ENCODE results near the gene DNAJC8.

The DNAJC8 gene, protein sequence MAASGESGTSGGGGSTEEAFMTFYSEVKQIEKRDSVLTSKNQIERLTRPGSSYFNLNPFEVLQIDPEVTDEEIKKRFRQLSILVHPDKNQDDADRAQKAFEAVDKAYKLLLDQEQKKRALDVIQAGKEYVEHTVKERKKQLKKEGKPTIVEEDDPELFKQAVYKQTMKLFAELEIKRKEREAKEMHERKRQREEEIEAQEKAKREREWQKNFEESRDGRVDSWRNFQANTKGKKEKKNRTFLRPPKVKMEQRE

DNA sequence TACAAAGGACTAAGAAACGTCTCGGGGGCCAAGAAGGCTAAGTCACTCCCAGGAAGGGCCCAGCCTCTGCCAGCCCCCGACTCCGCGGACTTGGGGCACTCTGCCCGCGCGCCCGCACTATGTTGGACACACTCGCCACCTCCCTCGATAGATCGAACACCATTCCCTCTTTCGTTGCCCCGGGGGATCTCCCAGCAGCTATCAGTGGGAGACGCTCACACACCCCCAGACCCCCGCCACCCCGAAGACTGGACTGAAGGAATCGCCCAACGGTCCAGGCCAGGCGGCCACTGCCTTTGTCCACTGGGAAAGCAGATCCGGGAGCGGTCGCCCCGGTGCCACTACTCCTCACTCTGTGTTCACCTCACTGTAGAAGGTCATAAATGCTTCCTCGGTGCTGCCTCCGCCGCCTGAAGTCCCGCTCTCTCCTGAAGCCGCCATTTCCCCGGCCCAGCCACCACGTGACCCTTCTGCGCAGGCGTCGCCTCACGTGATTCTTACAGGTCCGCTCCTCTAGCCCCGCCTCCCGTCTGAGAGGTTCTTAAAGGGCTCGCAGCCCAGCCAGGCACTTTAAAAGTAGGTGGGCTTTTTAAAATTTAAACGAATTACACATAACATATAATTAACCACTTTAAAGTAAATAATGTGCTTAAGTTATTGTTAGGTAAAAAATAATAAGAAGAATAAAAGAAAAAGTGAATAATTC, at the start of gene DNAJC8:
TSS of gene DNAJC8 (minus strand) at position 472 of the 706 bp plus-strand sequence. CDS start at position 441, 31 bp downstream.
- peak; percentile 91 for DNase-seq

- DNase-seq, result no peak
Observed at GRCh38 chr1:28281608-28282425, 49.0 kb upstream of the DNAJC8 start.

GRCh38 chr1:28280977-28281381, 48.1 kb upstream of the DNAJC8 start:
- DNase-seq, result no peak

DNA sequence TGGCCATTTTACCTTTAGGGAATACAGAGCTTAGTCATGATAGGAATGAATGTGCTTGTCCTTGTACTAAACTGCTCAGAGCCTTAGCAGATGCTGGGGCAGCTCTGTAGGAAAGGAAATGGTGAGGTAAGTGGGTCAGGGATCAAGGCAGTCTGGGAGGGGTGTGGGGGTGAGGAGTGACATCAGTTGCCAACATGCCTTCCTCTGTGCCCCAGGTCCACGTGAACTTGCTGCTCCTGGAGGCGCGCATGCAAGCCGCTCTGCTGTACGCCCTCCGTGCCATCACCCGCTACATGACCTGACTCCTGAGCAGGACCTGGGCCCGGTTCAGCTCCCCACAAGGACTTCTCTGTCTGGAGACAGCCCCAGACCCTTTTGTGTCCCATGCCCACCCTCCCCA, 47.7 kb upstream of the DNAJC8 start:
- no peak for DNase-seq

GRCh38 chr1:28279721-28280120, 46.9 kb upstream of the DNAJC8 start:
- DNase-seq, result no peak

GRCh38 chr1:28278763-28279162, 45.9 kb upstream of the DNAJC8 start:
- no peak for DNase-seq

GRCh38 chr1:28273216-28273860, 40.5 kb upstream of the DNAJC8 start:
- DNase-seq, result no peak

- DNase-seq, result no peak
Observed at GRCh38 chr1:28272215-28272852, 39.5 kb upstream of the DNAJC8 start.

DNA sequence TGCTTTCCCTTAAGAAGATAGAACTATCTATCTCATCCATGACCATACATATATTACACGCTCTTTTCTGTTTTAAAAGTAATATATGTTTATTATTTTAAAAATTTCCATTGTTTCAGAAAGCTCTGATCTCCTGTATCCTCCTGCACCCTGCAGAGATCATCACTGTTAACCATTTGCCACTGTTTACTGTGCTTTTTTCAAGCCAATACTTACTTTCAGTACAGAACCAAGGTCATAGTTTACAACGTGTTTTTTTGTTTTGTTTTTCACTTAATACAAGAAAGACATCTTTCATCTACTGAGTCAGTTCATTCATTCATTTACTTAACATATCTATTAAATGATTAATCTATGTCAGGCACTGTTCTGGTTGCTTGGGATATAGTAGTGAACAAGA, 36.7 kb upstream of the DNAJC8 start:
- DNase-seq, result no peak

DNA sequence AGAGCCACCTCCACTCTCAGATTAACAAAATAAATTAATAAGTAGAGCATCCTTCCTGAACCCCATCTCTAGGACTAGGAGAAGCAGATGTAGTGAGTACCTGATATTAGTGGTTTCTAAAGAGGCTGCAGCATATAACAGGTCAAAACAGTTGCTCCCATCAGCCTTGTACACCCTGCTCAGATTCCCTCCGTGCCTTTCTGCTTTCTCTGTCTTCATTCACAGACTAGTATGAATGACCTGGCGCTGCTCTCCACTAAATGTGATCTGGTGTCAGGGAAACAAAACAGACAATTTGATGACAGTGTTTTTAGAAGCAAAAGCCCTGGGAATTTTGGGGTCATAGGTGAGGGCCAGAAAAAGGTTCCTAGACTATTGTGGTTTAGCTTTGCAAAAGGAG, 34.8 kb upstream of the DNAJC8 start:
- DNase-seq, result no peak

DNA sequence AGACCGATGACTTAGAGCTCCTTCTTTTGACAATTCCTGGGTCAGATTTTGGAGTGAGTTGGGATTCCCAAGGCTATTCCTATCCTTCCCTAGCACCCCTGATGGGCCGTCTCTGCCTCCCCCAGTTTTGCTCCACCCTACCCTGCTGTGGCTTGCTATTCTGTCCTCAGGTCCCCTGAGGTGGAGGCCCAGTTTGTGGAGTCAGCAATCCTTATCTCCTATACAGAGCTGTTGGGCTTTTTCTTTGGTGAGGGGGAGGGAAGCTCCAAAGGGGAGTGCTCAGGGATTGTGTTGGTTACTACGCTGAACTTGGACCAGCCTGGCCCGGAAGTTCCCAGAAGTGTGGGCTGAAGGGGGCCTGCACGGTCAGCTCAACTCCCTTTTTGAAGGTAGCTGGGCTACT, 34.1 kb upstream of the DNAJC8 start:
- DNase-seq, result no peak

GRCh38 chr1:28265577-28265976, 32.7 kb upstream of the DNAJC8 start:
- no peak for DNase-seq

DNA sequence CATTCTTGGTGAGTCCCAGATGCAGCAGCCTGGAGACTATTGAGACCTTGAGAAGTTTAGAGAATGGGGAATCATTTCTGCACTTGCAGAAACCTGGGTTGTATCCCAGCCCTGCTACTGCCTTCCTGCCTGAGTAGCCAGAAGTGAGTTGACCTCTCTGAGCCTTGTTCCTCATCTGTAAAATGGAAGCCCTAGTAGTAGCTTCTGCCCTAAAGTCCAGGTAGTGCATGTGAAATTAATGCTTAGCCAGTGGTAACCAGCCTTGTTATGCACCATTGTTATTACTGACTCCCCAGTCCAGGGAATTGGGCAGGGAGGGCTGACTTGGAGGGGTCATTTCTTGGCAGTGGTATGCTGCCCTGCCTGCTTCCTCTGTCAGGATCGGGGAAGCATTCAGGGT, 32.1 kb upstream of the DNAJC8 start:
- no peak for DNase-seq

DNA sequence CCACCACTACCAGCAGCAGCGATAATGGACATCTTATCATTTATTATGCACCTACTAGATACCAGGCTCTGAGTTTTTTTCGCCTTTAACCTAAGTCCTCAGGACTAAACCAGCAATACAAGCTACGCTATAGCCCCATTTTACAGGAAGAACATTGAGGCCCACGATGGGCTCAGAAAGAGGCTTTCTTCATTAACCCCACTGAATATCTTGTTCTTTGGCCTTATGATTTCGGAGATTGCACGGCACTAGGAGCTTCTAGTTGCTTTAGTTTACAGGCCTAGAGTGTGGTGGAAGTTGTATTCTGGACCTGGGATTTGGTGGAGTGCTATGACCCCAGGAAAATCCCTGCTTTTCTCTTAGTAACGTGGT, 28.0 kb upstream of the DNAJC8 start:
- no peak for DNase-seq

DNA sequence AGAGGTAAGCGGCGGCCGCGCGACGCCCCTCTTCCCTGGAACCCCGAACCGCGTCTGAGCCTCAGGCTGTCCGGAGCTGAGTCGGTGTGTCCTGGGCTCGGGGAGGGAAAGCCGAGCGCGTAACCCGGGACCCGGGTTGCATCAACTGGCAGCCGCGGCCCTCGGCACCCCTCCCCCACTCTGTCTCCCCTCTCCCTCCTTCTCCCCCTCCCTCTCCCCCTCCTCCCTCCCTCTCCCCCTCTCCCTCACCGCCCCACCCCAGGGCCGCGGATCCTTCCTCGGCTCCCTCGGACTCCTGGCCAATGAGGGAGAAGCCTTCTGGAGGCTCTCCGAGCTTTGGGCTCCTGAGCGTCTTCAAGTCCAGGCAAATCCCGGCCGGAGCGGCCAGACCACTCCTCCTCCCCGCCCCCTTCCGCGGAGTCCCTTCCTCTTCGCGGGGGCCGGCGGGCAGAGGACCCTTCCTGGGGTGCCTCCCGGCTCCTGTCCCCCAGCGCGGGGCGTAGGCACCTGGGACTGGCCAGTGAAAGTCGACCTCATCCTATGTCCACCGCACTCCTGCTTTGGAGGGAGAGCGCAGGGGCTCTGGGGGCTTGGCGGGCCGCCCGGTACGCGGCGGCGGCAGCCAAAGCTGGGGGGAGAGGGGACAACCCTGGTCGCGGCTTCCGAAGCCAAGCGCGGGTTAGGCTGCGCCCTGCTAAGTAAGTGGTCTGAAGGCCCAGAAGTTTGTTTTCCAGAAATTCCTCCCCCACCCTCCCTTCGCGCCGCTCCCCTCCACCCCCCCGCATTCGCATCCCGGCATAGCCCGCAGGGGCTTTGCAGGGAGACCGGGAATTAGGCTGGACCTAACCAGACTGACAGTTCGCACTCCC, 27.3 kb upstream of the DNAJC8 start:
- peak; percentile 13 for DNase-seq

DNA sequence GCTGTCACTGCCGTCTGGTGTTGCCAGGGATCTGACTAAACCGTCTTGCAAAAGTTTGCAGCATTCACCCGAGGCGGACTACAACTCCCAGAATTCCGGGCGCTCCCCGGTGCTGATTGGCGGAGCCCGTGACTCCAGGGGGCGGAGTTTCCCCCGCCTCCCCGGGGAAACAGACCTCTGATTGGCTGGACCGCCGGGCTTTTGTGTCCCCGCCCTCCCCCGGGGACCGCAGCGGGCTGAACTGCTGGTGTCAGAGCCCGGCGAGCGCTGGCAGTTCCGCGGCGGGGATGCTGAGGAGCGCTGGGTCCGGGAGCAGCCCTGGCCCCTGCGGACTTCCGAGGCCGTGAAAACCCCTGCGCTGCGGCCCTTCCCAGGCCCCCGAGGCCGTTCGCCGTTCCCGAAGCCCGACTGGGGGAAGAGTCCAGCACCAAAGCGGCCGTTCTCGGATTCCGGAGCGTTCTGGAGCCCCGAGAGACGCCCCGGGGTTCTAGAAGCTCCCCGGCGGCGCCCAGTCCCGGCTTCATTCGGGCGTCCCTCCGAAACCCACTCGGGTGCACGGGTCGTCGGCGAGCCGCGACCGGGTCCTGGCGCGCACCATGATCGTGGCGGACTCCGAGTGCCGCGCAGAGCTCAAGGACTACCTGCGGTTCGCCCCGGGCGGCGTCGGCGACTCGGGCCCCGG, 26.6 kb upstream of the DNAJC8 start, which contains the start of gene SESN2:
TSS of gene SESN2 (plus strand) at position 267 of the 682 bp plus-strand sequence. CDS start at position 597, 330 bp downstream.
- peak; percentile 99 for DNase-seq

DNA sequence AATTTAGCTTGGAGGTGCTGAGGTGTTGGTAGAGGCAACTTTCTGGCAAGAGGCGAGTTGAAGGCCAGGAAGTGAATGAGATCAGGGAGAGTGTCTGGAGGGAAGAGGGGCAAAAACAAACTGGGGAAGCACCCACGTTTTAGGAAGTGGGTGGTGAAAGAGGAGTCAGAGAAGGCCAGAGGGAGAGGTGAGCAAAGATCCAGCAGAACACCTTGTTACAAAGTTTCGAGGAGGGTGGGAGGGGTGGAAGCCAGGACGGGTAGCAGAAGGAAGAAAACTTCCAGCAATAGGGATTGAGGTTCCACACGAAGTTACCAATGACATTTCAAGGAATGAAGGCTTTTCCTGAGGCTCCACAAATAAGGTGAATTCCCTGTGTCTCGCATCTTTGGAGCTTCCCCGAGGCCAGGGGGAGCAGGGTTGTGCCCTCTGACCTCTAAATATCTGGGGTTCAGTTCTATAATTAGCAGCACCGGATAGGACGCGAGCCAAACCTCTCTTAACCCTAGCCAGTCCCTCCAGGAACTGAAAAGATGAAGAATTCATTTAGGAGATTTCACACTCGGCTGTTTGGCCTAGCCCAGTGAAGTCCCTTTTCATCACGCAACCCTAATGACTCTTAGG, 25.9 kb upstream of the DNAJC8 start:
- DNase-seq, result no peak

DNA sequence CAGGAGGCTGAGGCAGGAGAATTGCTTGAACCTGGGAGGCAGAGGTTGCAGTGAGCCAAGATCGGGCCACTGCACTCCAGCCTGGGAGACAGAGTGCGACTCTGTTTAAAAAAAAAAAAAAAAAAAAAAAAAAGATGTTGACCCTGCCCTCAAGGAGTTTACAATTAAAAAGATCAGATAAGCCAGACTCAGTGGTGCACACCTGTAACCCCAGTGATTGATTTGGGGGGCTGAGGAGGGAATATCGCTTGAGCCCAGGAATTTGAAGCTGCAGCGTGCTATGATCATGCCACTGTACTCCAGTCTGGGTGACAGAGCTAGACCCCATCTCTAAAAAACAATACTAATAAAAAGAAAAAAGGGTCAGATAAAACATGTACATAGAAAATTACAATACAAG, 24.9 kb upstream of the DNAJC8 start:
- no peak for DNase-seq

DNA sequence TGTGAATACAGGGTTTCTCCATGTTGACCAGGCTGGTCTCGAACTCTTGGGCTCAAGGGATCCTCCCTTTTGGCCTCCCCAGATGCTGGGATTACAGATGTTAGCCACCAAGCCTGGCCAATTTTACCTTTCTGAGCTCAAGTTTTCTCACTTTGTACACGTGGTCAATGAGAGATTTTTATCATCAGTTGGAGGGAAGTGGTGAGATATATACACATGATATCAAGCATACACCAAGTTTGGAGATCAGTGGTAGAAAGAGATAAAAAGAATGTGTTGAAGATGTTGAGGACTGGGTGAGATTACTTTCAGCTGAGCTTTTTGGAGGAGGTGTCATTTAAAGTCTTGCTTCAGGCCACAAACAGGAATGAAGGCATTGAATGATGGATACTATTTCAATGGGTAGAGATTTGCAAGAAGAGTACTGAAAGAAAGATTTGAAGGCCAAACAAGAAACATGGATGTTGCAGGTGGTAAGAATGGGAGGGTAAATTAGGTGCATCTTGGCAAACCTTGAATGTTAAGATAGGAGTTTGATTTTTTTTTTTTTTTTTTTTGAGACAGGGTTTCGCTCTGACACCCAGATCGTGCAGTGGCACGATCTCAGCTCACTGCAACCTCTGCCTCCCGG, 23.5 kb upstream of the DNAJC8 start:
- no peak for DNase-seq

- no peak for DNase-seq
Observed at GRCh38 chr1:28249866-28250295, 17.1 kb upstream of the DNAJC8 start.
